HepG2 (cell line): ENCODE data around the gene TSEN54. TPM values are rescaled to one million over a fixed set of nuclear protein-coding genes. Genes with fewer than 3 reads are reported as not detected.
"Not testable (repeated sequence)": the region's sequence is repeated elsewhere in the genome, so short reads cannot be mapped to it uniquely, and the experiment has no call there.

ENCODE experiments used
- ATAC-seq: fragments of 200-7000 bp; cut with Tn5 transposase; 3 replicates; pipeline ENCODE4 v1.9.1; 2020; ENCODE audit warnings: mild to moderate bottlenecking, moderate library complexity
- BruUV-seq: library from RNA; stranded (reverse); fragments of 400-500 nt; replicated peaks from 2 replicates; lab custom pipeline; 2021; lab: Mats Ljungman, UMichigan
- CTCF ChIA-PET: fragments of 300-600 bp; formaldehyde crosslinking; extraction: SDS; loops from one replicate; lab custom pipeline; 2021; ENCODE audit warnings: low total read pairs, inconsistent platforms, low intra/inter-chr PET ratio; lab: Yijun Ruan, JAX
- POLR2A ChIA-PET: fragments of 350-600 bp; sonication (Branson Sonifier 250); formaldehyde crosslinking; loops from one replicate; lab custom pipeline; 2020; ENCODE audit warnings: antibody characterized with exemption, inconsistent platforms; lab: Yijun Ruan, JAX
- DNase-seq: peaks from one replicate; pipeline ENCODE4 v3.0.0-alpha.2; 2015; ENCODE audit warnings: low spot score
- FAIRE-seq: peaks from 3 replicates; lab custom pipeline; 2011; peaks lifted over from hg19 to GRCh38; lab: Jason Lieb, UNC
- H2AFZ ChIP-seq: one replicate; pipeline ENCODE4 v1.6.1; 2011; ENCODE audit warnings: low read length, inconsistent platforms
- H3K27ac ChIP-seq: fragments of 300-600 bp; 3 replicates; pipeline ENCODE4 v1.8.0; 2011; ENCODE audit warnings: mixed run types, mild to moderate bottlenecking, mixed read lengths, low read length, inconsistent platforms; ENCODE audit not compliant: insufficient read depth; ENCODE audit errors: extremely low read length
- H3K27me3 ChIP-seq, 2 experiments: fragments of 200-600 bp in 1 of 2; 2 replicates in 1 of 2; 3 replicates in 1 of 2; pipeline versions ENCODE4 v1.6.0 to v1.8.0; 2011; ENCODE audit warnings: low read length in 2 of 2, mild to moderate bottlenecking in 2 of 2, moderate library complexity in 2 of 2, inconsistent platforms in 1 of 2; ENCODE audit not compliant: insufficient read depth in 2 of 2, control insufficient read depth in 1 of 2
- H3K36me3 ChIP-seq, 2 experiments: fragments of 200-600 bp in 1 of 2; replicated peaks in 1 of 2; 2 replicates in 1 of 2; 3 replicates in 1 of 2; pipeline versions ENCODE4 v1.5.1 to v1.8.0; 2011; ENCODE audit warnings: low read length in 2 of 2, inconsistent platforms in 1 of 2; ENCODE audit not compliant: insufficient read depth in 2 of 2, control insufficient read depth in 1 of 2
- H3K4me1 ChIP-seq: 2 replicates; pipeline ENCODE4 v1.5.1; 2012; ENCODE audit warnings: low read length, inconsistent platforms; ENCODE audit not compliant: insufficient read depth
- H3K4me2 ChIP-seq: 2 replicates; pipeline ENCODE4 v1.6.0; 2011; ENCODE audit warnings: low read depth, low read length, inconsistent platforms
- H3K4me3 ChIP-seq, 3 experiments: fragments of 200-600 bp in 1 of 3; sonication (generic), shearing (Covaris generic) in 1 of 3; replicated peaks in 1 of 3; 2 replicates each; pipeline ENCODE4 v1.5.1; 2011 to 2016; ENCODE audit warnings: low read length in 3 of 3, inconsistent platforms in 2 of 3, low read depth in 2 of 3, mild to moderate bottlenecking in 2 of 3, control low read depth in 1 of 3, mixed read lengths in 1 of 3; ENCODE audit not compliant: insufficient read depth in 1 of 3
- H3K79me2 ChIP-seq: one replicate; pipeline ENCODE4 v1.6.1; 2011; ENCODE audit warnings: low read length, inconsistent platforms; ENCODE audit not compliant: insufficient read depth
- H3K9ac ChIP-seq: 2 replicates; pipeline ENCODE4 v1.6.0; 2011; ENCODE audit warnings: mild to moderate bottlenecking, low read depth, low read length, inconsistent platforms; ENCODE audit not compliant: insufficient read depth
- H3K9me3 ChIP-seq: 2 replicates; pipeline ENCODE4 v1.5.1; 2012; ENCODE audit warnings: mild to moderate bottlenecking, low read length
- H4K20me1 ChIP-seq: 2 replicates; pipeline ENCODE4 v1.6.0; 2011; ENCODE audit warnings: inconsistent platforms, mild to moderate bottlenecking, low read length, moderate library complexity; ENCODE audit not compliant: insufficient read depth
- HNF4A ChIP-seq: sonication (generic); formaldehyde crosslinking; IDR thresholded peaks from 2 replicates; pipeline ENCODE4 v1.4.0; 2020; ENCODE audit warnings: missing genetic modification reagents
- NR2F6 ChIP-seq, 2 experiments: IDR thresholded peaks; 2 replicates each; pipeline ENCODE4 v1.6.1; 2016; ENCODE audit warnings: antibody characterized with exemption in 1 of 2, mild to moderate bottlenecking in 1 of 2
- SALL1 ChIP-seq: sonication (generic); formaldehyde crosslinking; IDR thresholded peaks from 2 replicates; pipeline ENCODE4 v1.8.0; 2022; ENCODE audit warnings: mild to moderate bottlenecking, missing genetic modification reagents
- SOX13 ChIP-seq, 3 experiments: fragments of 450-650 bp in 1 of 3; sonication (generic) in 1 of 3; formaldehyde crosslinking in 1 of 3; IDR thresholded peaks in 2 of 3; conservative IDR thresholded peaks in 1 of 3; 2 replicates each; pipeline versions ENCODE4 v1.5.0 to v1.6.1; 2016 to 2020; ENCODE audit warnings: antibody characterized with exemption in 1 of 3, mild to moderate bottlenecking in 1 of 3, missing compliant biosample characterization in 1 of 3, missing genetic modification reagents in 1 of 3, moderate library complexity in 1 of 3
- SOX5 ChIP-seq: IDR thresholded peaks from 2 replicates; pipeline ENCODE4 v1.6.1; 2016; ENCODE audit warnings: borderline replicate concordance
- SOX6 ChIP-seq, 2 experiments: fragments of 450-650 bp in 1 of 2; sonication (generic) in 1 of 2; formaldehyde crosslinking in 1 of 2; IDR thresholded peaks; 2 replicates each; pipeline versions ENCODE4 v1.4.0 to v1.6.1; 2017 to 2020; ENCODE audit warnings: antibody characterized with exemption in 1 of 2, mild to moderate bottlenecking in 1 of 2, missing genetic modification reagents in 1 of 2
- ZBTB38 ChIP-seq: sonication (generic); formaldehyde crosslinking; IDR thresholded peaks from 2 replicates; pipeline ENCODE4 v1.5.1; 2020; ENCODE audit warnings: mild to moderate bottlenecking, missing genetic modification reagents
- ZNF746 ChIP-seq: sonication (generic); formaldehyde crosslinking; IDR thresholded peaks from 2 replicates; pipeline ENCODE4 v1.8.0; 2022; ENCODE audit warnings: mild to moderate bottlenecking, missing genetic modification reagents
- WGBS: methylation state at CpG from one replicate; pipeline ENCODE4 v1.1.6; 2017; ENCODE audit warnings: low lambda C conversion rate; 5-methylcytosine and 5-hydroxymethylcytosine counted together
- in situ Hi-C: cut with HindIII; loops from 2 replicates; pipeline ENCODE4 v1.10.0; 2017; ENCODE audit warnings: low pct_unique_long_range_greater_than_20kb; ENCODE audit not compliant: extremely low pct_ligation_motif_present
- intact Hi-C: fragments of 100-400 bp; cut with micrococcal nuclease; formaldehyde crosslinking; loops from one replicate; pipeline ENCODE4 v1.10.0; 2022; ENCODE audit not compliant: unreplicated experiment
- polyA plus RNA-seq, 8 experiments: library from polyadenylated mRNA; depleted of rRNA in 3 of 8; stranded (reverse) in 7 of 8; unstranded in 1 of 8; fragments of >200 nt; fragmentation: Illumina TruSeq in 4 of 8; extraction: Trizol in 4 of 8; gene quantifications; 2 replicates each; pipeline versions ENCODE4 v1.2.1 to v1.2.3, GENCODE V29; 2011 to 2016; ENCODE audit warnings: low read depth in 4 of 8, missing spikeins in 1 of 8, mixed read lengths in 1 of 8; ENCODE audit not compliant: insufficient read depth in 1 of 8
- total RNA-seq, 5 experiments: library from RNA; depleted of rRNA; stranded (reverse); fragments of >200 nt; fragmentation: Illumina TruSeq; extraction: Trizol; gene quantifications; 2 replicates each; pipeline ENCODE4 v1.2.3, GENCODE V29; 2016; ENCODE audit warnings: low read depth in 1 of 5
- TF ChIP-seq, protein P1 (sequence below): sonication (generic); IDR thresholded peaks from 2 replicates; pipeline ENCODE4 v1.6.1; 2016; ENCODE audit warnings: low read depth, borderline replicate concordance
- TF ChIP-seq, protein P2 (sequence below): sonication (generic); formaldehyde crosslinking; IDR thresholded peaks from 2 replicates; pipeline ENCODE4 v1.5.1; 2020; ENCODE audit warnings: mild to moderate bottlenecking, missing genetic modification reagents, moderate library complexity

TSEN54 gene
- total and polyA plus RNA-seq, 2 of the 13 experiments (the other 11 are each of a cell fraction or from before 2014, with no cell fraction given), result 62.9 to 63.3 TPM

DNA sequence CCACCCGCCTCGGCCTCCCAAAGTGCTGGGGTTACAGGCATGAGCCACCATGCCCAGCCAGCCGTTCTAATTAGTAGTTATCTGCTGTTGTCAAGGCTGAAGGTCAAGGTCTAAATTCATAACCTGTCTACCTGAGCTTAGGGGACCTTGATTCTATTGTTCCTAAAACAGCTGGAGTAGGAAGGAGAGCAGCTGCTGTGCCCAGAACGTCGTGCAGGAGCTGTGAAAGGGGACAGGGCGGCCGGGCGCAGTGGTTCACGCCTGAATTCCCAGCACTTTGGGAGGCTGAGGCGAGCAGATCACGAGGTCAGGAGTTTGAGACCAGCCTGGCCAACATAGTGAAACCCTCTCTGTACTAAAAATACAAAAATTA lies 38.9 kb upstream of the TSEN54 start:
- H3K9ac ChIP-seq; H3K4me3 ChIP-seq; DNase-seq; ATAC-seq; BruUV-seq; intact Hi-C loops; CTCF ChIA-PET; in situ Hi-C loops; H3K9me3 ChIP-seq; H2AFZ ChIP-seq; H3K4me2 ChIP-seq; H3K27ac ChIP-seq; H3K79me2 ChIP-seq; H3K27me3 ChIP-seq; TF ChIP-seq SOX6 (IDR thresholded peaks at IDR 0.05); NR2F6 (CRISPR knock-in tag; IDR thresholded peaks at IDR 0.05): not testable (repeated sequence)
- H3K36me3 ChIP-seq, result peaks cover 17 to 43% of the 10 kb centered on the region in 2 experiments
- peaks cover 15% of the 10 kb centered on the region for H3K4me1 ChIP-seq
- POLR2A ChIA-PET, result interaction anchor here (0.6 to 1.2 kb wide), 4 partner anchors 18 to 26 kb away, joined by 3 to 6 read pairs (median 4); partner anchors contain the start of gene TMEM94
- FAIRE-seq, result peak; percentile 42
- WGBS, result 66% methylated on average over 9 of the region's 11 CpGs
- TF ChIP-seq SOX6 (CRISPR knock-in tag; IDR thresholded peaks at IDR 0.05) (peak; percentile 55), SOX5 (peak; percentile 56; the same call in 1 of the 2 replicates), NR2F6 (IDR thresholded peaks at IDR 0.05) (0 out of 2 replicates have a peak, but pooled peaks have one; percentile 19), SALL1 (CRISPR knock-in tag) (peak; percentile 58), ZBTB38 (CRISPR knock-in tag) (peak; percentile 31; the same call in 1 of the 2 replicates), HNF4A (CRISPR knock-in tag) (peak; percentile 40), SOX13 (IDR thresholded peaks at IDR 0.05) (peak; percentile 17; the same call in 1 of the 2 replicates), SOX13 (CRISPR knock-in tag; conservative IDR thresholded peaks at IDR 0.05 in 1 of 2, IDR thresholded peaks at IDR 0.05 in 1 of 2) (peak in 1 of 2 experiments; percentile 44; a peak in 2 of 4 replicates), ZNF746 (CRISPR knock-in tag) (0 out of 2 replicates have a peak, but pooled peaks have one; percentile 33)
- TF ChIP-seq, protein P1, sequence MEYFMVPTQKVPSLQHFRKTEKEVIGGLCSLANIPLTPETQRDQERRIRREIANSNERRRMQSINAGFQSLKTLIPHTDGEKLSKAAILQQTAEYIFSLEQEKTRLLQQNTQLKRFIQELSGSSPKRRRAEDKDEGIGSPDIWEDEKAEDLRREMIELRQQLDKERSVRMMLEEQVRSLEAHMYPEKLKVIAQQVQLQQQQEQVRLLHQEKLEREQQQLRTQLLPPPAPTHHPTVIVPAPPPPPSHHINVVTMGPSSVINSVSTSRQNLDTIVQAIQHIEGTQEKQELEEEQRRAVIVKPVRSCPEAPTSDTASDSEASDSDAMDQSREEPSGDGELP, result peak; percentile 60; the same call in 1 of the 2 replicates
- TF ChIP-seq, protein P2, sequence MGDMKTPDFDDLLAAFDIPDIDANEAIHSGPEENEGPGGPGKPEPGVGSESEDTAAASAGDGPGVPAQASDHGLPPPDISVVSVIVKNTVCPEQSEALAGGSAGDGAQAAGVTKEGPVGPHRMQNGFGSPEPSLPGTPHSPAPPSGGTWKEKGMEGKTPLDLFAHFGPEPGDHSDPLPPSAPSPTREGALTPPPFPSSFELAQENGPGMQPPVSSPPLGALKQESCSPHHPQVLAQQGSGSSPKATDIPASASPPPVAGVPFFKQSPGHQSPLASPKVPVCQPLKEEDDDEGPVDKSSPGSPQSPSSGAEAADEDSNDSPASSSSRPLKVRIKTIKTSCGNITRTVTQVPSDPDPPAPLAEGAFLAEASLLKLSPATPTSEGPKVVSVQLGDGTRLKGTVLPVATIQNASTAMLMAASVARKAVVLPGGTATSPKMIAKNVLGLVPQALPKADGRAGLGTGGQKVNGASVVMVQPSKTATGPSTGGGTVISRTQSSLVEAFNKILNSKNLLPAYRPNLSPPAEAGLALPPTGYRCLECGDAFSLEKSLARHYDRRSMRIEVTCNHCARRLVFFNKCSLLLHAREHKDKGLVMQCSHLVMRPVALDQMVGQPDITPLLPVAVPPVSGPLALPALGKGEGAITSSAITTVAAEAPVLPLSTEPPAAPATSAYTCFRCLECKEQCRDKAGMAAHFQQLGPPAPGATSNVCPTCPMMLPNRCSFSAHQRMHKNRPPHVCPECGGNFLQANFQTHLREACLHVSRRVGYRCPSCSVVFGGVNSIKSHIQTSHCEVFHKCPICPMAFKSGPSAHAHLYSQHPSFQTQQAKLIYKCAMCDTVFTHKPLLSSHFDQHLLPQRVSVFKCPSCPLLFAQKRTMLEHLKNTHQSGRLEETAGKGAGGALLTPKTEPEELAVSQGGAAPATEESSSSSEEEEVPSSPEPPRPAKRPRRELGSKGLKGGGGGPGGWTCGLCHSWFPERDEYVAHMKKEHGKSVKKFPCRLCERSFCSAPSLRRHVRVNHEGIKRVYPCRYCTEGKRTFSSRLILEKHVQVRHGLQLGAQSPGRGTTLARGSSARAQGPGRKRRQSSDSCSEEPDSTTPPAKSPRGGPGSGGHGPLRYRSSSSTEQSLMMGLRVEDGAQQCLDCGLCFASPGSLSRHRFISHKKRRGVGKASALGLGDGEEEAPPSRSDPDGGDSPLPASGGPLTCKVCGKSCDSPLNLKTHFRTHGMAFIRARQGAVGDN, result peak; percentile 17
- peaks cover 13% of the 10 kb centered on the region; the same call in 1 of the 2 replicates for H4K20me1 ChIP-seq
